Limb (tissue), 2 donors: ENCODE results near the gene FAHD2A.
A peak's percentile ranks its signal among the peaks of the same experiment; 100 is the strongest.
"Not testable (repeated sequence)": the region's sequence is repeated elsewhere in the genome, so short reads cannot be mapped to it uniquely, and the experiment has no call there.

Experiments used
- DNase-seq, 2 donors: peaks; one replicate each; pipeline ENCODE4 v3.0.0-alpha.2; 2016; ENCODE audit errors: extremely low spot score in 2 of 2

The FAHD2A gene

GRCh38 chr2:95390881-95391321 is 11.6 kb upstream of the FAHD2A start:
- no peak for DNase-seq

DNA sequence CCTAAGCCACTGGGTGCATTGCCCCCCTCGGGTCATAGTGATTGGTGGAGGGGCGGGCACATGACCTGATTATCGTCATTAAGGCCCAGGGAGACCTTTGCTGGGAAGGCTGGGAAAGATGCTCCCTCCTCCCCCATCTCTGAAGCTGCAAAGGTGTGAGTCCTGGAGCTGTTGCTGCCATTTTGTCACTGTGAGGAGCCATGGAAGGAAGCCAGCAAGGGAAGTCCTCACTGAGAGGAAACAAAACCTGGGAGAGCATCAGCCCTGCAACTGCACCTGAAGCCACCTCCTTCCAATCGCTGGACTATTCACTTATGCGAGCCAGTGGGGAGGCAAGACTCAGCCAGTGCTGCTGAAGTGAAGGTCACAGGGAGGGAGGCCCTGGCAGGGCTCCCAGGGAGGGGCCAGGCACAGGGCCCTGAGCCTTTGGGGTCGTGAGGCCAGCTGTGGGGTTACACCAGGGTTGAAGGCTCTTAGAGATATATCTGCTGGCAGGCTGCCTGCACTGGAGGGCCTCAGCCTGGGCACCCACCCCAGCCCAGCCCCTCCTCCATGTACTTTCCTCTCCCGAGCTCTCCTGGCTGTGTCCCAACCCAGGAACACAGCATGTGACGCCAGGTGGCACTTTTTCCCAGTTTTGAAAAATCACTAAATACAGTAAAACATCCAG is 10.7 kb upstream of the FAHD2A start:
- no peak for DNase-seq

DNA sequence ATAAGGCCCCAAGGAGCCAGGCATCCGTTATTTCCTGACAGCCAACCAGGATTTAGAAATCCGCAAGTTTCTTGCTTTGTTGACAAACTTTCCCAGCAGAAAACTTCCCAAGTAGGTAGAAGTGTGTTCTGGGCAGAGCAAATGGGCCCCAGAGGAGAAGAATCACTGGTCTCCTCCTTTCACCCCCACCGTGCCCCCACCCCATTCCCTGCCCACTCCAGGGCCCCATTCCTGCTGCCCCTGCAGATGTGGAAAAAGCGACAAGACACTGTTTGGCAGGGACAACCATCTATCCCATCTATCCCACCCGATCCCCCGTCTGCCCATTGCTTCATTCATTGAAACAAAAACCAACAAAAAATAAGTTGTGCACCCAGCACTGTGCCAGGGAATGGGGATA is 10.2 kb upstream of the FAHD2A start:
- DNase-seq = no peak

GRCh38 chr2:95392730-95393455 is 9.6 kb upstream of the FAHD2A start:
- no peak for DNase-seq

DNA sequence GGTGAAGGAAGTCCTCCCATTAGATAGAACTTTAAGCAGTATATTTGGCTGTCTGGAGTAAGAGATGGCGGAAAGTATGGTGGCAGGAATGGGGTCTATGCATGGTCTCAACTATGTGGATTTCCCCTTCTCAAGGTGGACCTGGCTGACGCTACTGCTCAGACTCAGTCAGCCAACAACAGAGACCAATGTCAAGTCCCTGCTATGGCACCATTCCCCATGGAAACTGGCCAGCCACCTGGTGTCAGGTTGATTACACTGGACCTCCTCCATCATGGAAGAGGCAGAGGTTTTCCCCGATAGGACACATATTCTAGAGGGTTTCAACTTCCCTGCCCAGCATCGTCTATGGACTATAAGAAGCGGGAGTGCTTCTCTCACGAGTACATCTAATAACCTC is 8.6 kb upstream of the FAHD2A start:
- DNase-seq = no peak

DNA sequence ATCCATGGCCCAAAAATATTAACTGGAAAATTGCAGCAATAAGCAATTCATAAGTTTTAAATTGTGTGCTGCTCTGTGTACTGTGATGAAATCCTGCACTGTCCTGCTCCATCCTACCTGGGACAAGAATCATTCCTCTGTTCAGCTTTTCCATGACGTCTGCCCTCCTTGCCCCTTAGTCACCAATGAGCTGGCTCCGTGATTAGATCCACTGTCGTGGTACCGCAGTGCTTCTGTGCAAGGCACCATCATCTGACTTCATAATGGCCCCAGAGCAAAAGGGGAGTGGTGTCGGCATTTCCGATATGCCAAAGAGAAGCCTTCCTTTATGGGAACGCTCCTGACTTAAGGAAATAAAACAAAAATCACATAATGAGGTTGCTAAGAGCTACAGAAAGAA is 3.4 kb upstream of the FAHD2A start:
- no peak for DNase-seq

- no peak for DNase-seq
Measured at GRCh38 chr2:95401480-95401879, 1.0 kb upstream of the FAHD2A start.

- peak in 1 of 2 donors; percentile 52 for DNase-seq
Measured at GRCh38 chr2:95402004-95402369, 521 bp upstream of the FAHD2A start.

DNA sequence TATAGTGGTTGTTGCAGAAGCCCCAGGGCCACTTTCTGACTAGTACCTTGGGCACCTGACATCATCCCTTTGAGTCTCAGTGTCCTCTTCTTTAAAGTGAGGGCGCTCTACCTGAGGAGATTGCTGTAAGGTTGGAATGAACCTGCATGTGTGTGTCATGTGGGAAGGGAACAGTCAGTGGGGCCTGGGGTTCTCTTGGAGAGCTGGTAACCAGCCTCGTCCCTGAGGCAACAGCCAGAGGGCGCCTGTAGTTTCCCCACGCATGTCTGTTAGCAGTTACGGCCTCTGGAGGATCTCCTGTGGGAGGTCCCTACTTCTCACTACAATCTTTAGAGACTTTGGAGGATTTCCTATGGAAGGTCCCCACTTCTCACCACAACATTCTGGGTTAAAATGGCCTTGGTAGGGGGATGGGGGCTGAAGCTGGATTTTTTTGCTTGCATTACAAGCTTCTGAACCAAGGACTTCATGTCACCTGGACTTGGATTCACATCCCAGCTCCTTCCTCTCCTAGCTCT is 755 bp downstream of the FAHD2A start:
- not testable (repeated sequence) for DNase-seq

DNA sequence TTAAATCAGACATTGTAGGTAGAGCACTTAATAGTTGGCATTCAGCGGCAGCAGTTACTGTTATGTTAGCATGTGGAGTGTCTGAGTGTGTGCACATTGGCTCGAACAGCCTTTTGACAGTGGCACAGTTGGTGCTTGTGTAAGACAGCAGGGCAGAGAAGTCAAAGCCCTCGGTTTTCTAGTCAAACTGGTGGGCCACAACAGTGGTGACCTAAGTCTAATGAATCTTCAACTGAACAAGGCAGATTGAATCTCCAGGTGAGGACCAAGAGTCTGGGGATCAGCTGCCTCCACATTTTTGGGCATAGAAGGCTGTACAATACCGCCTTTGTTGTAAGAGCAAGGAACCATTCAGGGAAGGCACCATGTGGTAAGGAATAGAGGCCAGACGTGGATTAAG is 1.3 kb downstream of the FAHD2A start:
- DNase-seq = not testable (repeated sequence)

DNA sequence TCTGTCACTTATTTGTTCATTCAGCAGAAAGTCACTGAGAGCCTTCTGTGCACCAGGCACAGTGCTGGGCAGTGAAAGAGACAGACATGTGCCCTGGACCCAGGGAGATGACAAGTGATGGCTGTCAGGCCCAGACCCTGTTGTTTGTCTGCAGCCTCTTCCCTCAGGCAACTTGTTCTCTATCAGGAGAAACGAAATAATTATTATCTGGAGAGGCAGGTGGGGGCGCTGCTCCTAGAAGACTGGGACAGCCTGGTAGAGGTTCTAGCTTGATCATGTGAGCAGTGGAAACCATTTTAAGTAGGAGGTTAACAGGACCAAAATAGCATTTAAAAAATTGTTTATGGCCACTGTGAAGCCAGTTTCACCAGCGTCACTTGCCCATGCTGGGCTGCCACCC is 2.2 kb downstream of the FAHD2A start:
- not testable (repeated sequence) for DNase-seq

GRCh38 chr2:95411239-95411638 is 8.7 kb downstream of the FAHD2A start:
- DNase-seq = not testable (repeated sequence)

GRCh38 chr2:95414015-95414594 is 11.6 kb downstream of the FAHD2A start:
- DNase-seq = peak; percentile 81 to 87

DNA sequence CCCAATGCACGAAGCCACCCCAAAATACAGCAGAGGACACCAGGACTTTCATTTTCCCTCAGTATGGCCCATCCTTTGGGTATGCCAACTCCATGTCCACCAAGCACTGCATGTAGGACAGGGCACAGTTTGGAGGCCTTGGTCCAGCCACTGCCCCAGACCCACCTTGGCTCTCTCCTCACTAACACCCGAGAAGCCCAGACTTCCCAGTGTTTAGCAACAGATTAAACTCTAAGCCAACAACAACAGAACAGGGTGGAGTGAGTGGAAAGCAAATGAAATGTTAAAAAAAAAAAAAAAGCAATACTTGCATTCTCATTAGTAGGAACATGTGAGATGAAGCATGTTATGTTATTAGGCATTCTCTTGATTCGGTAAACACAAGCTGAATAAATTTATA is 12.6 kb downstream of the FAHD2A start:
- DNase-seq = not testable (repeated sequence)

DNA sequence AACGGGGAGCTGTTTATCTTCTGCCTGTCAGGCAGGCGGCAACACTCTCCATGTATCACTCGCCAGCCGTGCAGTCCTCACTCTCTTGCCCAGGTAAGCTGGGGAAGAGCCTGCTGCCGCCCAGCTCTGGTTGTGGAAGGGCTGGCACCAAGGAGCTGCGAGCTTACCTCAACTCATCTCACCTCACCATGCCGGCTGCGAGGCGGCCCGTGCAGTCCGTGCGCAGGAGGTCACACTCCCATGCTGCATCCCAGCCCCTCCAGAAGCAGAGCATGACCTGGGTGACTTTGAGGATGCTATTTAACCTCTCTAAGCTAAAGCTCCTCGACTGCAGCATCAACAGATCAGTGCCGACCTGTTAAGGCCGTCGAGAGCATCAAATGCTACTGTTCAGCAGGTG is 13.1 kb downstream of the FAHD2A start:
- DNase-seq = not testable (repeated sequence)

DNA sequence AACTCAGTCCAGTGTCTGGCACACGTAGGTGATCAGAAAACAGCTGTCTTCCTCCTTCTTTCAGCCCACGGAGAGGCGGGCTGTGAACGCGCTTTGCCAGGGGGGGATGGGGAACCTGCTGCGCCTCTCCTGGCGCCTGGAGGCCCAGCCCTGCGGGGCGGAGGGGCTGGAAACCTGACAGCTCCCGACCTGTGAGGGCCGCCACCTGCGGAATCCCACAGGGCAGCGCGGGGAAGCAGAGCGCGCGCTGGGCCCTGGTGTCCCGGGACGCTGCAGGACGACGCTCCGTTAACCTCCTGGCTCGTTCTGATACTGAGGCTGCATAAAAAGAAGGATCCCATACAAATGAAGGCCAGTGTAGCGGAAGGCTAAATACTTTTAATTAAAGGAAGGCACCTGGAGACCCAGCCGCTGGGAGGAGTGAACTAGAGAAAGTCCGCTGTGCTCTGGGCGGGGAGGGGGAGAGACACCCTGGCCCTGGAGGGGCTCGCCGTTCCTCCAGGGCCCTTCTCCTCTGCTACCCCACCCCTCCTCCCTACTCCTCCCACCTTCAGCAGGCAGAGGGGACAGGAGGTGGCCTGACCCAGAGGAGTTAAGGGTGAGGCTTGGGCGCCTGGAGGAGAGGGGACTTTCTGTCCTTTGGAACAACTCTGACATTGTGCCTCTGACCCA is 24.8 kb downstream of the FAHD2A start:
- not testable (repeated sequence) for DNase-seq

GRCh38 chr2:95429748-95430467 is 27.4 kb downstream of the FAHD2A start:
- not testable (repeated sequence) for DNase-seq

DNA sequence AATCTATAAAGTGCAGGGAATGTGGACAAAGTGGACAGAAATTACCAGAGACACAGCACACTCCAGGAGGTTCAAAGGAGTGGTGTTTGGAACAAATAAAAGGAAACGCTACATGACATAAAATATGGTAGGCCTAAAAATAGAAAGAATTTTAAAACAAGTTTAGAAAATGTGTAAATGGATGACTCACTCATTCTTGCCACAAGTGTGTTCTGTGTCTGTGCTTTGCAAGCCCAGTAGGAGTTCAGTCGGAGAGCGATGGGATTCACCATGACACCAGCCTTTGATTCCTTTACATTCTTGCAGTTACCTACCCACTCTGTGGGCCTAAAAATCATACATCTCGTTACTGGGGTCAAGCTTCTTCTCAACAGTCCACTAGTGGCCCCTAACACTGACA is 30.9 kb downstream of the FAHD2A start:
- not testable (repeated sequence) for DNase-seq

GRCh38 chr2:95433973-95434372 is 31.5 kb downstream of the FAHD2A start:
- not testable (repeated sequence) for DNase-seq

- DNase-seq = not testable (repeated sequence)
Measured at GRCh38 chr2:95434507-95435076, 32.1 kb downstream of the FAHD2A start.
